Bone marrow (tissue), 2 donors: ENCODE data around the gene GMFB.
A peak's percentile ranks its signal among the peaks of the same experiment; 100 is the strongest.
"Not testable (repeated sequence)": the region's sequence is repeated elsewhere in the genome, so short reads cannot be mapped to it uniquely, and the experiment has no call there.

Experiments used
- DNase-seq, 2 donors: peaks; one replicate each; lab custom pipeline; 2025; lab: John Stamatoyannopoulos, UW

GMFB gene

GRCh38 chr14:54458536-54458935 lies 30.2 kb downstream of the GMFB start:
- DNase-seq: not testable (repeated sequence)

GRCh38 chr14:54457609-54457996 lies 31.2 kb downstream of the GMFB start:
- no peak for DNase-seq

- DNase-seq: not testable (repeated sequence)
These were observed 31.8 kb downstream of the GMFB start for GRCh38 chr14:54456820-54457608.

GRCh38 chr14:54455363-54455762 lies 33.4 kb downstream of the GMFB start:
- DNase-seq: no peak

GRCh38 chr14:54453990-54454389 lies 34.8 kb downstream of the GMFB start:
- DNase-seq: not testable (repeated sequence)

GRCh38 chr14:54453252-54453651 lies 35.5 kb downstream of the GMFB start:
- DNase-seq: no peak

- no peak for DNase-seq
These were observed 36.8 kb downstream of the GMFB start for GRCh38 chr14:54451961-54452360.

- no peak for DNase-seq
These were observed 37.6 kb downstream of the GMFB start for GRCh38 chr14:54451121-54451601.

GRCh38 chr14:54450535-54450934 lies 38.2 kb downstream of the GMFB start:
- DNase-seq: peak in 1 of 2 donors; percentile 28

GRCh38 chr14:54447231-54447692 lies 41.5 kb downstream of the GMFB start:
- DNase-seq: peak in 1 of 2 donors; percentile 4

GRCh38 chr14:54446161-54446693 lies 42.6 kb downstream of the GMFB start:
- DNase-seq: no peak

- no peak for DNase-seq
These were observed 44.1 kb downstream of the GMFB start for GRCh38 chr14:54444681-54445080.

- DNase-seq: no peak
These were observed 44.8 kb downstream of the GMFB start for GRCh38 chr14:54443981-54444380.

GRCh38 chr14:54442961-54443360 lies 45.8 kb downstream of the GMFB start:
- not testable (repeated sequence) for DNase-seq

GRCh38 chr14:54440873-54441868 lies 47.6 kb downstream of the GMFB start, which contains the start of gene CNIH1:
Gene CNIH1, minus strand, starts transcription at chr14:54441374. Its CDS starts 47 bp downstream, at chr14:54441327.
- DNase-seq: peak; percentile 83 to 87

- DNase-seq: no peak
These were observed 48.3 kb downstream of the GMFB start for GRCh38 chr14:54440476-54440872.

- no peak for DNase-seq
These were observed 48.7 kb downstream of the GMFB start for GRCh38 chr14:54440037-54440436.

GRCh38 chr14:54438703-54439102 lies 50.1 kb downstream of the GMFB start:
- no peak for DNase-seq

- not testable (repeated sequence) for DNase-seq
These were observed 50.8 kb downstream of the GMFB start for GRCh38 chr14:54437954-54438353.

- DNase-seq: peak in 1 of 2 donors; percentile 12
These were observed 53.2 kb downstream of the GMFB start for GRCh38 chr14:54435500-54435981.

GRCh38 chr14:54428527-54428926 lies 60.3 kb downstream of the GMFB start:
- DNase-seq: no peak

GRCh38 chr14:54427871-54428270 lies 60.9 kb downstream of the GMFB start:
- no peak for DNase-seq
